Cardiac septum (tissue), 1 donor: Measurements from ENCODE around the gene RTN4. TPM values are rescaled to one million over a fixed set of nuclear protein-coding genes. Genes with fewer than 3 reads are reported as not detected.

Experiments
- DNase-seq: peaks from one replicate; pipeline ENCODE4 v3.0.0-alpha.2; 2020; ENCODE audit warnings: low spot score
- intact Hi-C: fragments of 100-400 bp; cut with DNase I; formaldehyde crosslinking; loops from one replicate; pipeline ENCODE4 v1.14.0; 2022
- total RNA-seq: library from RNA; stranded (reverse); fragmentation: NEBNext Ultra II Directional; extraction: Animal tissue kit (Norgen Biotek cat#: 25700); gene quantifications from one replicate; pipeline ENCODE4 v1.2.1, GENCODE V29; 2021
- donor health status: DM: no; HTN: no; CAD: no.

Gene RTN4
- total RNA-seq, 1 donor from 2014 or later: 174 TPM

DNA sequence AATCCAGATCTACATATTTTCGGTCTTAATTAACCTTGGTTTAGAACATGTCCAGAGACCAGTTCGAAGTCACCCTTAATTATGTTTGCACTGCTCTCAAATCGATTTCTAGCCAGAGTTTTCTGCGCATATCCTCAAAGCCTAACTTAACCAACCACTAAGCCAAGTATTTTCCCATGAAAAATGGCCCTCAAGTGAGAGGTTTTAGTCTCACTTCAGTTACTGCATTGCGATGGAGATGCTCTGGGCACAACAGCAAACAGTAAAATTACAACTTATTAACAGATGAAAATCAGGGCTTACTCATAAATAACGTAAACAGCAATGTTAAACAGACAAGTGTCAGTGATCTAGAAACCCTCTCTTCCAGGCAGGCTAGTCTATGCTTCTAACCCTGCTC is 4.5 kb downstream of the RTN4 start:
- DNase-seq: no peak
- intact Hi-C loops: no loop called here

DNA sequence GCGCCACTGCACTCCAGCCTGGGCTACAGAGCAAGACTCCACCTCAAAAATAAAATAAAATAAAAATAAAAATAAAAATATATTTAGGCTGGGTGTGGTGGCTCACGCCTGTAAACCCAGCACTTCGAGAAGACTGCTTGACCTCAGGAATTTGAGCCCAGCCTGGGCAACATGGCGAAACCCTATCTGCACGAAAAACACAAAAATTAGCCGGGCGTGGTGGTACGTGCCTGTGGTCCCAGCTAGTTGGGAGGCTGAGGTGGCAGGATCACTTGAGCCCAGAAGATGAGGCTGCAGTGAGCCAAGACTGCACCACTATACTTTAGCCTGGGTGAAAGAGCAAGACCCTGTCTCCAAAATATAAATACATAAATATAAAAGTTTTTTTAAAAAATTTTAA is 6.4 kb downstream of the RTN4 start:
- intact Hi-C loops: no loop called here
- DNase-seq: no peak

DNA sequence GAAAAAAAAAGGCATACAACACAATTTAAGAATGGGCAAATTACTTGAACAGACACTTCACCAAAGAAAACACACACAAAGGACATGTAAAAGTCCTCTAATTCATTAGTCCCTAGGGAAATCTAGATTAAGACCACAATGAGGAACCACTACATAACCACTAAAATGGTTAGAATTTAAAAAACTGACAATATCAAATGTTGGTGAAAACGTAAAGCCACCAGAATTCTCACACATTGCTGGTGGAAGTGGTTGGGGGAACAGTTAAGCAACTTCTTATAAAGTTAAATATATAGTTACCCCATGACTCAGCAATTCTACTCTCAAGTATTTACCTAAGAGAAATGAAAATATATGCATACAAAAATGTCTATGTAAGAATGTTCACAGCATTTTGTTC is 11.8 kb downstream of the RTN4 start:
- DNase-seq: no peak
- intact Hi-C loops: no loop called here

DNA sequence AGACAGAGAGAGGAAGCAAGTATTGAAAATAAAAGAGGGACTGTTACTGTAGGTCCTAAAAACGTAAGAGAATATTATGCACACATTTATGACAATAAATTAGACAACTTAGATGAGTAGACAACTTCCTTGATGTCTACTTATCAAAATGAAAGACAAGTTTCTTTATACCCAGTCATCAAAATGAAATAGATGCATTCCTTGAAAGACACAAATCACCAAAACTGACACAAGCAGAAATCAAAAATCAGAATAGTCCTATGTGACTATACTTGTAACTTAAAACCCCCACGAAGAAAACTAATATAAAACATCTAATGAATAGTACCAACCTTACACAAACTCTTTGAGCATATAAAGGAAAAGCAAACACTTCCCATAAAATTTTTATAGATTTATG is 14.5 kb downstream of the RTN4 start:
- no peak for DNase-seq
- intact Hi-C loops: no loop called here

DNA sequence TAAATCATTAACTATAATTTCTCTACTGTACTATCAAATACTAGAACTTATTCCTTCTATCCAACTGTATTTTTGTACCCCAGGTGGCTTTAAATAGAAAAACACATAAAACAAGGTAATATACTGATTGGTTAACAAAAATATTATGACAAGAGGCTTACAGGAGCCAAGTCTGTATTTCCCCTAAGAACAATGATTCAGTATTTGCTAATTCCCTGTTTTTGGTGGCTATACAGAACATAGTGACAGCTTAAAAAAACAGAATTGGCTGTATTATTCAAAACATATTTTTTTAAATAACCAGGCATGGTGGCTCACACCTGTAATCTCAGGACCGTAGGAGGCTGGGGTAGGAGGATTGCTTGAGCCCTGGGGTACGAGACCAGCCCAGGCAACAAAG is 16.3 kb downstream of the RTN4 start:
- intact Hi-C loops: no loop called here
- DNase-seq: no peak

DNA sequence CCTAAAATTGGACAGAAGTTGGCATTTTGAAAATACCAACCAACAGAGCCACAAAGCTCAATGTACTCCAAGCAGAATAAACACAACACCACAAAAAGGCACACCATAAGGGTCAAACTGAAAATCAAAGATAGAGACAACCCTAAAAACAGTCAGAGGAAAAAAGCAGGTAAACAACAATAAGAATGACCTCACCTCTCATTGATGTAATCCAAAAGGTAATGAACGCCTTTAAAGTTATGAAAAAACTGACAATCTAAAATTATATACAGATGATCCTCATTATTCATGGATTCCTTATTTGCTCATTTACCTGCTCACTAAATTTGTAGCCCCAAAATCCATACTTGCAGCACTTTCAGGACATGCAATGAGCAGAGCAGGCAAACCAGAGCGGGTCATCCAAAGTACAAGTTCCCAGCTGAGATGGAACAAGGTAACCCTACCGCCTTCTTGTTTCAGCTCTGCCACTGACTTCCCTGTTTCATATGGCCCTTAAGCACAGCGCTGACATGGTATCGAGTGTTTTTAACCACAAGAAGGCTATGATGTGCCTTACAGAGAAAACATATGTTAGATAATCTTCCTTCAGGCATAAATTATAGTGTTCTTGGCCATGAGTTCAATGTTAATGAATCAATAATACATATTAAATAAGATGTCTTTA is 17.0 kb downstream of the RTN4 start:
- intact Hi-C loops: no loop called here
- no peak for DNase-seq

DNA sequence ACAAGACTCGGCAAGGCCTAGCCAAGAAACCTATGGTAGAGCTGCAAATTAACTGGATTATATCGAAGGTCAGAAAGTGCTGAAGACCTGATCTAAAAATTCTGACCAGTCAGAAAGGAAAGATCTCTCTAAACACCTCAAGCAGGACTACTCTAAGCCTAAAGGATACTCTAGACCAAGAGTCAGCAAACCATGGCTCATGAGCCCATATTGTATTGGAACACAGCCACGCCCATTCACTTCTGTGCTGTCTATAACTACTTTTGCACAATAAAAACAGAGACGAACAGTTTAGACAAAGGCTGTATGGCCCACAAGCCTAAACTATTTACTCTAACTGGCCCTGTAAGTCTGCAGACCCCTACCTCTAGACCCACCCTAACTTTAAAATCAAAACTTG is 18.7 kb downstream of the RTN4 start:
- intact Hi-C loops: no loop called here
- DNase-seq: no peak

DNA sequence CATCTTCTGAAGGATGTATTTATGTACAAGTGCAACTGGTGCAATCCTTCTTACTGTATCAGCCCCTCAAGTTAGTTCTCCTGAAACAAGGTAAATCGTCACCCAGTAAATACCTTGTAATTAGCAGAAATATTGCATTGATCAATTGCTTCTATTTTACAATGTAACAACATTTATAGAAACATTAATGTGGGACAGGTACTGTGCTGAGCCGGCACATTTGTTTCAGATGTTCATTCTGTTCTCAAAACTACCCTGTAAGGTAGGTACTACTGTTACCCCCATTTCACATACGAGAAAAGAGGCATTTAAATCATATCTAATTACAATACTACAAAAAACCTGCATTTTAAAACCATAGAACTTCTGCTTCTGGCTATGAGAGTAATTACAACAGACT is 19.5 kb downstream of the RTN4 start:
- intact Hi-C loops: no loop called here
- no peak for DNase-seq

DNA sequence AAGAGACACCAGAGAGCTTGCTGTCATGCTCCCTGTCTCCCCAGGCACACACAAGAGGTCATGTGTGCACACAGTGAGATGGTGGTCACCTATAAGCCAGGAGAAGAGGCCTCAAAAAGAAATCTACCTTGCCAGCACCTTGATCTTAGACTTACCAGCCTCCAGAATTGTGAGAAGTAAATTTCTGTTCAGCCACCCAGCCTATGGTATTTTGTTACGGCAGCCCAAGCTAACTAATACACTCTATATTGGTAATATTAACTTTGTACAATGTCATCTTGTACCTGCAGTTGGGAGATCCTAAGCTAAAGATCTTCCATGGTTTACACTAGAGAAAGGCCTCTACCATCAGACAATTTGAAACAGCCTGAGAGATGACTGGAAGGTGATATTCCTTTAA is 21.2 kb downstream of the RTN4 start:
- no peak for DNase-seq
- intact Hi-C loops: no loop called here

DNA sequence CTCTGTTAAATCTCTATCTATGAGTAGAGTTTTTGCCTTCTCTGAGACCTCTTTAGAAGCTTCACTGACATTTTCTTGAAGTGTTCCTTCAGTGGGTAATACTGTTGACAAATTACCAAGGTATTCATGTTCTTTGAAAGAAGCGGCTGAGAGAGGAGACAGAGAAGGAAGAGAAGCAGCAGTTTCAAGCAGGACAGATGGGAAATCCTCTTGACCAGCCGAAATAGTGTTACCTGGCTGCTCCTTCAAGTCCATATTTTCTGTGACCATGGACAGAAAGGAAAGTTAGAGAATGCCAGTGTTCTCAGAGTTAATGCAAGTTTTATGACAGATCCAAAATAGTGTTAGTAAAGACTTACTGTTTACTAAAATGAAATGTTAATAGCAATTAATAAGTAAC is 23.0 kb downstream of the RTN4 start:
- DNase-seq: no peak
- intact Hi-C loops: no loop called here

DNA sequence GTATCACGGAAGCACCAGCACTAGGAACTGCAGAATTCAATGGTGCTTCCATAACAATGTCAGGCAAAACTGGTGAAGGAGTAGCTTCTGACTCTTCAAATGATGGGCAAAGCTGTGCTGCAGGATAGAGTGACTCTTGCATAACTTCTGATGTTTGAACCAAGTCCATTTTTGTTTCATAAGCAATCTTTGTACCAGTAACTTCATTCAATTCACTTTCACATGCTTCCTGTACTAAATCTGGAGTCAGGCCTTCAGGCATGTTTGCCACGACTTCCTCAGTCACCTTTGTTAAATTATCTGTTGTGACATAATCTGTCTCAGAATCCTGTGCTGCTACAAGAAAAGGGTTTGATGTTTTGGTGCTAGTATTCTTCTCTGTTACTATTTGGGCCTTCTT is 24.0 kb downstream of the RTN4 start:
- intact Hi-C loops: no loop called here
- DNase-seq: no peak

DNA sequence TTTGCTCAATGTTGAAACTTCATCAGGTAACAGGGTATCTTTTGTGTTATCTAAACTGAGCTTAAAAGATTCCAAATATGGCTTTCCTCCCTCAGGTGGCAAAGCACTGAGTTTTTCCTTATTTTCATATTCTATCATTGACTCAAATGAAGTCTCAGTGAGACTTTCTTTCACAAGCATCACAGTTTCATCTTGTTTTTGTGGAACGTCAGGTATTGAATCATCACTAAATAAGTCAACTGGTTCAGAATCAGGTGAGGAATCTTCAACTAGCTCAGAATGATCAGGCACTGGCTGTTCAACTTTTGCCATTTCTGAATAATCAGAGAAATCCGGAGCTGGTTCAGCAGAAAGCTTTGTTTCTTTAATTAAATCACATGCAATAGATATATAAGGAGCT is 24.6 kb downstream of the RTN4 start:
- intact Hi-C loops: no loop called here
- DNase-seq: no peak

DNA sequence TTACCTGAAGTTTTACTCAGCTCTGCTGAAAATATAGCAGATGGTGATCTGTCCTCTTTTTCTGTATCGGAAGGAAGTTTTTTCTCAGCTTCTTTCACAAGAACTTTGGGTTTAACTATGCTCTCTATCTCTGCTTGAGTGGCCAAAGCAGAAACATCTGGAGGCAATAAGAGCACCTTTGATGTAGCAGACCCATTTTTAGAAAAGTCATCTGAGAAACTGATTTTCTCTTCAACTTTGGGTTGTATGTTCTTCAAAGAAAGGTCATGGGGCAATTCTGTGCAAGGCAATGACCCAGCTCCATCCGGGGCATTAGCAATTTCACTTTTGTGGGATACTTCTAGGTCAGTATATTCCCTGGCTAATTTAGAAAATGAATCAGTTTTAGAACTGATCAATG is 25.2 kb downstream of the RTN4 start:
- no peak for DNase-seq
- intact Hi-C loops: no loop called here

DNA sequence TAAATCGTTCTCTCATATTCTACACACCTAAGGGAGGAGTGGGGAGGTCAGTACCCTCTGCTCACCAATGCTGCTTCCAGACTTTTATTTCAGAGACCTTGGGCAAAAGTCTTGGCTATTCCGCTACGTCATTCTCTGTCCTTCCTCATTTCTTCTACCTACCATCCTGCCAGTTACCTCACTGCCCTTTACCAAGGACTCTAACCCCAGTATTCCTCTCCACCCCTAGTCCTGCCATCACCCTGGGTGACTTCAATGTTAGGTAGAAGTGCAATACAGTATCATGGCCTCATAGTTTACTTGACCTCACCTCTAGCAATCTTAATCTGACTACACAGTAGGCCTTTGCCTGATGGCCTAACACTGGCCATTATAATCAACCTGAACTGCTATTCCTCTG is 27.8 kb downstream of the RTN4 start:
- intact Hi-C loops: no loop called here

DNA sequence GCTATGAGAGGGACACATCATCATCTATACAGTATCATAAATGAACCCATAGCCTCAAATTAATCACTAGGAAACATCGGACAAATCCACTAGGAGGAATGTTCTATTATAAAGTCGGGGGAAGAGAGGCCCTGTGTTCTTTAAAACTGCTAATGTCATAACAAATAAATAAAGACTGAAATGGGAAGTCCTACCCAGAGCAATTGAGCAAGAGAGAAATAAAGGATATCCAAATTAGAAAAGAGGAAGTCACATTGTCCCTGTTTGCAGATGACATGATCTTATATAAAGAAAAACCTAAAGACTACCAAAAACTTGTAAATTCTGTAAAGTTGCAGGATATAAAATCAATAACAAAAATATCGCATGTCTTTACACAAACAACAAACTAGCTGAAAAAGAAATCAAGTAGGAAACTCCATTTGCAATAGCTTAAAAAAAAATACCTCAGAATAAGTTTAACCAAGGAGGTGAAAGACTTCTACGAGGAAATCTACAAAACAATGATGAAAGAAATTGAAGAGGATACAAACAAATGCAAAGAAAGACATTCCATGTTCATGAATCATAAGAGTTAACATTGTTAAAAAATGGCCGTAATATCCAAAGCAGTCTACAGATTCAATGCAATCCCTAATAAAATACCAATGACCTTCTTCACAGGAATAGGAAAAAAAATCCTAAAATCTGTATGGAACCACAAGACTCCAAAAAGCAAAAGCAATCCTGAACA is 30.6 kb downstream of the RTN4 start:
- DNase-seq: no peak
- intact Hi-C loops: no loop called here

More for the DNA sequence above, 27.8 kb downstream of the RTN4 start:
- DNase-seq: no peak

DNA sequence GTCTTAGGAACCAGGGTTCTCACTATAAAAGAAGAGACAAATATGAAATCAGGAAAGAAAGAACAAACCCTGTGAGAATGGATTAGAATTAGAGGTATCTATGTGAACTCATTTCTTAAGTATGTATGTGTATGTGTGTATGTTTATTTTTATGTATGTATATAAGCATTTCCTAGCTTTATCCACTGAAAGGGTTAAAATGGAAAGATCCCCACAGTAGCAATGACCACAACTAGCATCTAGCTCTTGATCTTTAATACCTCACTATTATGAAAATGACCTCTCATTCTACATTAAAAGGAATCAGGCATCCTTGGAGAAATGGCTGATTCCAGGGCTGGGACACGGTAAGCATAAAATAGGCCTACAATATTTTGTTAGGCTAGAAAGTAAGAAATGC is 31.6 kb downstream of the RTN4 start:
- intact Hi-C loops: no loop called here
- DNase-seq: no peak

DNA sequence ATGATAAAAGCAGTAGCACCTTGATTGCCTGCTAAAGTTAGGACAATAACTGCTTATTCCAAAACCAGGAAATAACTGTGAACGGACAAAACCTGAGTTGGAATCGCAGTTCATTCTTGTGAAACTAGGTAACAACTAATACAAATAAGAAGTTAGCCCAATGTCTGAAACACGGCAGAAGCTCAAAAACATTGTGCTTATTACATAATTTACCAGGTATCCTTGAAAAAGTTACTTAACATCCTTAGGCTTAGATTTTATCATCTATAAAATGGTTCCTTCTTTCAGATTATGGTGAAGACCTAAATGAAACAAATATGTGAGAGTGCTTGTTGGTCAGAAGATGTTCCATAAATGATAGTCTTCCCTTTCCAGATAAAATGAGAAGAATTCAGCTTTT is 32.4 kb downstream of the RTN4 start:
- no peak for DNase-seq
- intact Hi-C loops: no loop called here

DNA sequence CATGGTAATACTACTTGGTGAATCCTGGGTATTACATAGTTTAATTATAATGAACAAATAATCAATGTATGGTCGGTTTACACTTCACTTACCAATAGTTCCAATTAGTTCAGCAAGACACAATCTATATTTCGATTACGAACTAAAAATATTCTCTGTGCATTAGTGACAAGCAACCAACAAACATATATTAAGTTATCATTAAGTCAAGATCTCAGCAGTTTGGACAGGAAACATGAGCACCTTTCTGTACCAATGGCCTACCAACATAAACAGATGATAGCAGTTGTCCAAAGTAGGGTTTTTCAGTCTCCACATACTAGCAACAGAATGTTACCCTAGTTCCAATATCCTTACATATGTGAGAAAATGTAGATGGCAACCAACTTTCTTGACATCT is 32.8 kb downstream of the RTN4 start:
- DNase-seq: no peak
- intact Hi-C loops: no loop called here

DNA sequence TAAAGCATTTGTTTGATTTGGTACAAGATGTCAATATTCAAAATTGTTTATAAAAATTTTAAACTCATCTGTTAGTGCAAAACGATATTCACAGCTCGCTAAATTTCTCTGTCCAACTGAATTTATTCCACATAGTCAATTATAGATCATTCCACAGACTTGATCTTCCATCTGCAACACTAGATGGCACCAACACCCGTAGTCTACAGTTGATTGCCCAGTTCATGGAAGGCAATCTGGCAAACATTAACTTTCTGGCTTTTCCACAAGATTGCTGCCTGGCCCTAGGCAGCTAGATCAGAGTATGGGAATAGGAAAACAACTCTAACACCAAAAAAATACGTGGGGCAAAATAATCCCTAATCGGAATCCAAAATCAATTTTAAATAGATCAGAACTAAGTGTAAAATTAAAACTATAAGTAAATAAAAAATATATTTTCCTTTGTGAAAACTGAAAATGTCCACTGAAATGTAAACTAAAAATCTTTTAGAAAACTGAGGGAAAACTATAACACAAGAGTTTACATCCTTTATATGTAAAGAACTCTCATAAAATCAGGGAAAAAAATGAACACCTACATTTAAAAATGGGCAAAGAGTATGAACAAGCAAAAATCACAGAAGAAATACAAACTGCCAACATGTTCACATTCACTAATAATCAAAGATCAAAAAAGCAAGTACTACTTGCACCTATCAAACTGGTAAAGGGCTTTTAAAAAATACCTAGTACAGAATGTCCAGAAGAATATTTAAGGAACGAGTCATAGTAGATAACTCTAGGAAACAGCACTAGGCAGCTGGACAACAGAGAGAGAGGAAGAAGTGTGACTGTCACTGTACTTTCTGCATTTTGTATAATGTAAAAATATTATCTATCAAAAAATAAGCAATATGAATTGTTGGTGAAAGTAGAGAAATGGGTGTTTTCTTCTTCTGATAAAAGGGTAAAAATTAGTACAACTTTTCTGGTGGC is 35.0 kb downstream of the RTN4 start:
- intact Hi-C loops: loop anchor here (1.0 to 2.0 kb wide), 3 partner anchors 34 to 156 kb away; no protein-coding TSS in a partner anchor
- no peak for DNase-seq

DNA sequence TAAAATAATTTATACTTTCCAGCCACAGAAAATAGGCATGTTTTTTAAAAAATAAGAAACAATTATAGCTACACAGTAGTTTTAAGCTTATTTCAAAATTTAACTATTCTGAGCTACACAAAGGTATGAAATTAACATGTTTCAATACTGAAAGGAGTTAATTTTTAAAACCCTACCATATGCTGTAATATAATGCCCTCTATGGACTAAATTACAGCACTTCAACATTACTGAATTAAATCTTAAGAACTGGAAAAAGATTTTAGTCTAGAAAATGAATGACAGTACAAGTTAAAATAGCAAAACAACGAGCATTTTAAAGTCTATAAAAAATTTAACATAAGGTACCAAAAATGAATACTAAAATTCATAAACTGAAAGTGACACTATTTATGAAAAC is 36.3 kb downstream of the RTN4 start:
- DNase-seq: no peak
- intact Hi-C loops: loop anchor here (1.0 to 2.0 kb wide), 3 partner anchors 35 to 157 kb away; no protein-coding TSS in a partner anchor
